Kidney epithelial cell (primary cell): Measurements from ENCODE around the gene VPS13D. TPM values are rescaled to one million over a fixed set of nuclear protein-coding genes. Genes with fewer than 3 reads are reported as not detected.

Experiments
- DNase-seq: peaks from one replicate; pipeline ENCODE4 v3.0.0-alpha.2; 2010; ENCODE audit warnings: low read depth
- H3K27me3 ChIP-seq: 2 replicates; pipeline ENCODE4 v1.6.0; 2011; ENCODE audit warnings: low read length; ENCODE audit not compliant: control insufficient read depth, insufficient read depth
- H3K36me3 ChIP-seq: 2 replicates; pipeline ENCODE4 v1.5.1; 2011; ENCODE audit warnings: low read length; ENCODE audit not compliant: control insufficient read depth, insufficient read depth
- H3K4me3 ChIP-seq: 2 replicates; pipeline ENCODE4 v1.5.1; 2011; ENCODE audit warnings: low read depth, mild to moderate bottlenecking, control low read depth, low read length
- total RNA-seq: library from RNA; depleted of rRNA; stranded (reverse); fragments of >200 nt; gene quantifications from 2 replicates; pipeline ENCODE4 v1.2.3, GENCODE V29; 2015
- TF ChIP-seq, protein P1 (sequence below): IDR thresholded peaks from 2 replicates; pipeline ENCODE4 v1.5.1; 2011; ENCODE audit warnings: mild to moderate bottlenecking, moderate library complexity, low read length, control low read depth, inconsistent platforms; ENCODE audit not compliant: insufficient read depth, poor library complexity, severe bottlenecking

Gene VPS13D
- total RNA-seq, 1 donor from 2014 or later = 22.2 TPM

DNA sequence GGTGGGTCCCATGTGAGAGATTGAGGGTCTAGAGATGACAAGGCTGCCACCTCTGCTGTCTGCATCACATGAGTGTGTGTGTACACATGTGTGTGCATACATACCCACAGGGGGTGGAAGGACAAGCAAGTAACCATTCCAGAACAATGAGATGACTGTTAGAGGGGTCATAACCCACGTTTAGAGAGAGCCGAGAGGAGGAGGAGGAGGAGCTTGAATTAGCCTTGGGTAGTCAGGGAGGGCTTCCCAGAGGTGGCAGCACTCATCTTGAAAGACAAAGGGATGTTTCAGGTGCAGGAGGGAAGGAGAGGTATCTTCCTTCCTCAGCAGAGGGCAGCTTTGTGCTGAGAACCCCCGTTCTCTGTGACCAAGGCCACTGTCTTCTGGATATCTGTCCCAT is 41.7 kb upstream of the VPS13D start:
- Histone ChIP-seq H3K36me3 (no peaks in the 10 kb centered on the region), H3K4me3 (no peak overlapping the region), H3K27me3 (peaks cover 28% of the 10 kb centered on the region)
- no peak for DNase-seq
- TF ChIP-seq, protein P1, sequence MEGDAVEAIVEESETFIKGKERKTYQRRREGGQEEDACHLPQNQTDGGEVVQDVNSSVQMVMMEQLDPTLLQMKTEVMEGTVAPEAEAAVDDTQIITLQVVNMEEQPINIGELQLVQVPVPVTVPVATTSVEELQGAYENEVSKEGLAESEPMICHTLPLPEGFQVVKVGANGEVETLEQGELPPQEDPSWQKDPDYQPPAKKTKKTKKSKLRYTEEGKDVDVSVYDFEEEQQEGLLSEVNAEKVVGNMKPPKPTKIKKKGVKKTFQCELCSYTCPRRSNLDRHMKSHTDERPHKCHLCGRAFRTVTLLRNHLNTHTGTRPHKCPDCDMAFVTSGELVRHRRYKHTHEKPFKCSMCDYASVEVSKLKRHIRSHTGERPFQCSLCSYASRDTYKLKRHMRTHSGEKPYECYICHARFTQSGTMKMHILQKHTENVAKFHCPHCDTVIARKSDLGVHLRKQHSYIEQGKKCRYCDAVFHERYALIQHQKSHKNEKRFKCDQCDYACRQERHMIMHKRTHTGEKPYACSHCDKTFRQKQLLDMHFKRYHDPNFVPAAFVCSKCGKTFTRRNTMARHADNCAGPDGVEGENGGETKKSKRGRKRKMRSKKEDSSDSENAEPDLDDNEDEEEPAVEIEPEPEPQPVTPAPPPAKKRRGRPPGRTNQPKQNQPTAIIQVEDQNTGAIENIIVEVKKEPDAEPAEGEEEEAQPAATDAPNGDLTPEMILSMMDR = no peak

- no peak for DNase-seq
- no peak overlapping the region for H3K4me3 ChIP-seq
- H3K27me3 ChIP-seq = peaks cover 28% of the 10 kb centered on the region
- TF ChIP-seq, protein P1 = no peak
- no peaks in the 10 kb centered on the region for H3K36me3 ChIP-seq
Measured at GRCh38 chr1:12188657-12189327, 41.0 kb upstream of the VPS13D start.

DNA sequence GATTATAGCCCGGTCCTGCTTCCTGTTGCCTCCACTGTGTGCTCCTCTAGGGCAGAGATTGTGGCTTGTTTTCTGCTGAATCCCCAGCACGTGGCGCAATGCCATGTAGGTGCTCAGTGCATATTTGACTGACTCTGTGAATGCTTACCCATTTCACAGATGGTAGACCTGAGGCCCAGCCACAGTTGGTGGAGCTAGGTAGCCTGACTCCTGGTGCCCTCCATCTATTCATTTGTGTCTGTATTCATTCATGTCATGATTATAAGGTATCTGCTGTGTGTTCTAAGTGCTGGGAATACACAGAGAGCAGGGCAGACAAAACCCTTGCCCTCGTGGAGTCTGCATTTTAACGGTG is 40.5 kb upstream of the VPS13D start:
- Histone ChIP-seq H3K36me3 (no peaks in the 10 kb centered on the region), H3K27me3 (peaks cover 28% of the 10 kb centered on the region), H3K4me3 (no peak overlapping the region)
- DNase-seq = no peak
- TF ChIP-seq, protein P1 = no peak

- H3K27me3 ChIP-seq = peaks cover 30% of the 10 kb centered on the region
- no peak overlapping the region for H3K4me3 ChIP-seq
- DNase-seq = no peak
- TF ChIP-seq, protein P1 = no peak
- H3K36me3 ChIP-seq = no peaks in the 10 kb centered on the region
Measured at GRCh38 chr1:12191242-12192032, 38.4 kb upstream of the VPS13D start.

GRCh38 chr1:12194666-12195216 is 35.1 kb upstream of the VPS13D start:
- TF ChIP-seq, protein P1 = no peak
- no peaks in the 10 kb centered on the region for H3K36me3 ChIP-seq
- DNase-seq = no peak
- H3K4me3 ChIP-seq = no peak overlapping the region
- H3K27me3 ChIP-seq = peaks cover 40% of the 10 kb centered on the region
